Effector memory CD4-positive, alpha-beta T cell (primary cell): ENCODE measurements around the gene SNAPC2.

Experiments used
- DNase-seq, 3 donors: peaks; one replicate each; pipeline ENCODE4 v3.0.0-alpha.2; 2020
- H3K27ac ChIP-seq: 2 replicates; pipeline ENCODE4 v1.7.0; 2013; ENCODE audit warnings: mild to moderate bottlenecking, low read length, moderate library complexity; ENCODE audit not compliant: insufficient read depth, poor library complexity, severe bottlenecking
- H3K27me3 ChIP-seq: replicated peaks from 2 replicates; pipeline ENCODE4 v1.7.0; 2013; ENCODE audit warnings: mild to moderate bottlenecking, low read length; ENCODE audit not compliant: insufficient read depth, control insufficient read depth, poor library complexity, severe bottlenecking
- H3K36me3 ChIP-seq: 2 replicates; pipeline ENCODE4 v1.7.0; 2013; ENCODE audit warnings: mild to moderate bottlenecking, low read length, moderate library complexity; ENCODE audit not compliant: control insufficient read depth, insufficient read depth
- H3K4me1 ChIP-seq: 2 replicates; pipeline ENCODE4 v1.7.0; 2013; ENCODE audit warnings: low read length, mild to moderate bottlenecking; ENCODE audit not compliant: control insufficient read depth, insufficient read depth, poor library complexity, severe bottlenecking
- H3K4me3 ChIP-seq: 2 replicates; pipeline ENCODE4 v1.7.0; 2013; ENCODE audit warnings: low read length, low read depth, mild to moderate bottlenecking; ENCODE audit not compliant: insufficient read depth, poor library complexity, severe bottlenecking
- H3K9me3 ChIP-seq: 2 replicates; pipeline ENCODE4 v1.7.0; 2013; ENCODE audit warnings: mild to moderate bottlenecking, low read length, moderate library complexity; ENCODE audit not compliant: control insufficient read depth

Gene SNAPC2

DNA sequence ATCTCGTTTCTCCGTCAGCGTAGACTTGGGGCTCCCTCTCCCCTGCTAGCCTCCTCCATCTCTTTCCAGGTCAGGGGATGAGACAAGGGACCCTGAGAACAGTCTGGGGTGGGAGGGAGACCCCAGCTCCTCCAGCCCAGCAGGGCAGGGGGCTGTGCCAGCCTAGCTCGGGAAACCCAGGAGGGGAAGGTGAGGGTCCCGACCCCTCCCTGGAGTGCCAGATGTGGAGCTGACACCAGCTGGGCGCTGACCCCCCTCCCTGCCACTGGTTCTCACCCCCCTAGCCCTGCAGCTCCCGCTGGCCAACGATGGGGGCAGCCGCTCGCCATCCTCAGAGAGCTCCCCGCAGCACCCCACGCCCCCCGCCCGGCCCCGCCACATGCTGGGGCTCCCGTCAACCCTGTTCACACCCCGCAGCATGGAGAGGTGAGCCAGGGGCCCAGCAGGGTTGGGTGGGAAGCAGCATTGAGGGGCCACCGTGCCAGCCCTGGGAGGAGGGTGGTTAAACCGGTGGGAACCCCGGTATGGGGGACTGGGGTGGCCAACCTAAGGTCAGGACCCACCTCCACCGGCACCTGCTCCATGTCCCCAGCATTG is 10.6 kb upstream of the SNAPC2 start:
- H3K4me3 ChIP-seq, result no peak overlapping the region
- peaks cover 53% of the 10 kb centered on the region for H3K36me3 ChIP-seq
- peaks cover 9% of the 10 kb centered on the region for H3K4me1 ChIP-seq
- H3K27ac ChIP-seq, result no peak overlapping the region
- H3K9me3 ChIP-seq, result no peaks in the 10 kb centered on the region
- no peaks in the 10 kb centered on the region for H3K27me3 ChIP-seq
- DNase-seq, result no peak

DNA sequence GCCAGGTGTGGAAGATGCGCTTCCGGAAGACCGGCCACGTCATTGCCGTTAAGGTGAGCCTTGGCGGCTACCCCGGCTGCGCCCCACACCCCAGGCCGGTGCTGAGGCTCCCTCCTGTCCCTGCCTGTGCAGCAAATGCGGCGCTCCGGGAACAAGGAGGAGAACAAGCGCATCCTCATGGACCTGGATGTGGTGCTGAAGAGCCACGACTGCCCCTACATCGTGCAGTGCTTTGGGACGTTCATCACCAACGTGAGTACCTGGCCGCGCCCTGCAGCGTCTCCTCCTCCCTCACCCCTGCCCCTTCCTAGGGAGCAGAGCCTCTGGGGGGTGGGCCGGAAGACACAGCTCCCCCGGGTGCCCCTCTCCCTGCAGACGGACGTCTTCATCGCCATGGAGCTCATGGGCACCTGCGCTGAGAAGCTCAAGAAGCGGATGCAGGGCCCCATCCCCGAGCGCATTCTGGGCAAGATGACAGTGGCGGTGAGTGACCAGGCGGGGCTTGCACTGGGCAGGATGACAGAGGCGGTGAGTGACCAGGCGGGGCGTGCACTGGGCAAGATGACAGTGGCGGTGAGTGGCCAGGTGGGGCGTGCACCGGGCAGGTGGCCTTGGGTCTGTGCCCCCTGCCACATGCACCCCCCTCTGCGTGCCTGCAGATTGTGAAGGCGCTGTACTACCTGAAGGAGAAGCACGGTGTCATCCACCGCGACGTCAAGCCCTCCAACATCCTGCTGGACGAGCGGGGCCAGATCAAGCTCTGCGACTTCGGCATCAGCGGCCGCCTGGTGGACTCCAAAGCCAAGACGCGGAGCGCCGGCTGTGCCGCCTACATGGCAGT is 9.6 kb upstream of the SNAPC2 start:
- Histone ChIP-seq H3K36me3 (peaks cover 52% of the 10 kb centered on the region), H3K27ac (no peak overlapping the region), H3K4me1 (peaks cover 2% of the 10 kb centered on the region), H3K4me3 (no peak overlapping the region), H3K27me3 (peaks cover under 1% of the 10 kb centered on the region), H3K9me3 (no peaks in the 10 kb centered on the region)
- DNase-seq, result no peak

DNA sequence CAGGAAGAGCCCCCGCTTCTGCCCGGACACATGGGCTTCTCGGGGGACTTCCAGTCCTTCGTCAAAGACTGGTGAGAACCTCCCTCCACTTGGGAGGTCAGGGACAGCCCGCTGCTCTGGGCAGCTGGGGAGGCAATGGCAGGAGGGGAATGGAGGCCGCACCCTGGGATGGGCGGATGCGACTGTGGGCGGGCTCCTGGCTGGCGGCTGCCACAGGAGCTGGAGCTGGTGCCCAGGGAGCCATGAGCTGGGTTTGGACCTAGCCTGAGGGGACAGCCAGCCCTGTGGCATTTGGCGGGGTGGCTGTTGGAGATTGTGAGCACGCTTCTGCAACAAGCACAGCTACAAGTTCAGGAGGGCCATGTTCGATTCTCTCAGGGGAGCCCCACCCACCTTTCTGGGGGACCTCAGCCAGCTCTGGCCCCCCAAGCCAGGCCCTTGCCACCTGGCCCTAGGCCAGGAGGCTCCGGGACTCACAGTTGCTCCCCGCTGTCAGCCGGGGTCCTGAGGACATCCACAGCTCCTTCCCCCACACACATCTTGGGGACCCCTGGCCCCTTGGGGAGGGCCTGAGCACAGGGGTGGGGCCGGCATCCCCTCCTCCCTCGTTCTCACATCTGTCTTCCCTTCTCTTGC is 8.5 kb upstream of the SNAPC2 start:
- H3K27ac ChIP-seq, result no peak overlapping the region
- H3K4me3 ChIP-seq, result no peak overlapping the region
- peaks cover 10% of the 10 kb centered on the region for H3K27me3 ChIP-seq
- peaks cover 43% of the 10 kb centered on the region for H3K36me3 ChIP-seq
- H3K4me1 ChIP-seq, result peaks cover 12% of the 10 kb centered on the region
- H3K9me3 ChIP-seq, result no peaks in the 10 kb centered on the region
- no peak for DNase-seq

DNA sequence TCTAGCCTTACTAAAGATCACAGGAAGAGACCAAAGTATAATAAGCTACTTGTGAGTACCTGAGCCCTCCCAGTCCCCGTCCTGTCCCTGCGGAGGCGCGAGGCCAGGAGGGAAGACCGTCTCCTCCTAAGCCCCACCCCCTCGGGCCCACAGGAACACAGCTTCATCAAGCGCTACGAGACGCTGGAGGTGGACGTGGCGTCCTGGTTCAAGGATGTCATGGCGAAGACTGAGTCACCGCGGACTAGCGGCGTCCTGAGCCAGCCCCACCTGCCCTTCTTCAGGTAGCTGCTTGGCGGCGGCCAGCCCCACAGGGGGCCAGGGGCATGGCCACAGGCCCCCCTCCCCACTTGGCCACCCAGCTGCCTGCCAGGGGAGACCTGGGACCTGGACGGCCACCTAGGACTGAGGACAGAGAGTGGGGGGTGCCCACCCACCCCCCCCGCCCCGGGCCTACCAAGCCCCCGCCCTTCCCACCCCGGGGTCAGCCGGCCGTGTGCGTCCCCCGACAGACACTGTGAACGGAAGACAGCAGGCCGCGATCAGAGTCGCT is 7.9 kb upstream of the SNAPC2 start:
- peaks cover 17% of the 10 kb centered on the region for H3K4me1 ChIP-seq
- no peak overlapping the region for H3K27ac ChIP-seq
- H3K9me3 ChIP-seq, result no peaks in the 10 kb centered on the region
- no peak overlapping the region for H3K4me3 ChIP-seq
- H3K27me3 ChIP-seq, result peaks cover 15% of the 10 kb centered on the region
- DNase-seq, result no peak
- H3K36me3 ChIP-seq, result peaks cover 43% of the 10 kb centered on the region

DNA sequence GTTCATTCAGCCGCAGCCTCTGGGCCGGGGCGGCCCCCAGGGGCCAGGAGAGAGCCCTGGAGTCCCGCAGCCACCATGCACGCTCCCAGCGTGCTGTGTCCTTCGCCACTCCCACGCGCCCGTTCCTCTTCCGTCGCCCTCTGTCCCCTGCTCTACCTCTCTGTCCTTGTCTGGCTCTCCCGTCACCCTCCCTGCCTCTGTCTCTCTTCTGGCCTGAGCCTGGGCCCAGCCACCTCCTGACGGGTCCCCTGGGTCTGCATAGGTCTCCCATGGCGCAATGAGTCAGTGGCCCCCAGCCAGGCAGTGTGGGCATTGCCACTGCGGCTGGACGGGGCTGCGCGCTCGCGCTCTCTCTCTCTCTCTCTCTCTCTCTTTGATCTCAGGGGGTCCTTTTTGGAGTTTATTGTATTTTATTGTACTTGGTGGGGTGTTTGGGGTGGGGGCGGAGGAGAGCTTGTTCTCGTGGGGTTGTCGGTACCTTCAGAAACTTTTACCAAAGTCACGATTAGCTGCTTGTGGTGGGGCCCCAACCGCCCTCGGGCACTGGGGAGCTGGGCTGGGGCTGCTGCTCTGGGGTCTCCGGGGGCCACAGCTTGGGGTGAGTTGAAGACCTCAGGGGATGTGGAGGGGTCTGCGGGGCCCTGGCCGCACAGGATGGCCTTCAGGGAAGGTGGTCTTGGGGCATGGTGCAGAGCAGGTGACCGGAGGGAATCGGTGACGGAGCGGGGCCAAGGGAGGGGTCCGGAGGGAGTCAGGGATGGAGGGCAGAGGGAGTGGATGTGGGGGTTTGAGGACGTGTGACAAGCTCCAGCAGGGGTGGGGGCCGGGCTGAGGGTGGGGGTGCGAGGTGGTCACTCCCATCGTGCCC is 7.2 kb upstream of the SNAPC2 start:
- Histone ChIP-seq H3K27ac (no peak overlapping the region), H3K36me3 (peaks cover 43% of the 10 kb centered on the region), H3K4me1 (peaks cover 24% of the 10 kb centered on the region), H3K9me3 (no peaks in the 10 kb centered on the region), H3K4me3 (no peak overlapping the region), H3K27me3 (peaks cover 20% of the 10 kb centered on the region)
- no peak for DNase-seq

DNA sequence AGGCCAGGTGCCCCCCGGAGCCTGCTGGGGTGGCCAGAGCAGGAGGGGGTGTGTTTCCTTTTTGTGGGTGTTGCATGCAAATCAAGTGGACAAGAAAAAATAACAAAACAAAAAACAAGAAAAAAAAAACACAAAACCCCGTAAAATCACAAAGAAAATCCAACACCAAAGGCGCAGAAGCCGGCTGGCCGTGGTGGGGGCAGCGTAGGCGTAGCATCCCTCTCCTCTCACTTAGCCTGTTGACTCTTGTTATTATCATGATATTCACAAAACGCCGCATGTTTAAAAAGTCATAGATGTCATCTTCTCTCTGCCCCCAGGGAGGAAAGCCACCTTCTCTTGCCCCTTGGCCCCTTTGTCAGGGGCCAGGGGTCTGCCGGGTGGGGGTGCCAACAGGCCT is 6.5 kb upstream of the SNAPC2 start:
- no peaks in the 10 kb centered on the region for H3K9me3 ChIP-seq
- H3K36me3 ChIP-seq, result peaks cover 43% of the 10 kb centered on the region
- peaks cover 25% of the 10 kb centered on the region for H3K27me3 ChIP-seq
- H3K4me1 ChIP-seq, result peaks cover 25% of the 10 kb centered on the region
- H3K4me3 ChIP-seq, result no peak overlapping the region
- DNase-seq, result no peak
- H3K27ac ChIP-seq, result no peak overlapping the region

DNA sequence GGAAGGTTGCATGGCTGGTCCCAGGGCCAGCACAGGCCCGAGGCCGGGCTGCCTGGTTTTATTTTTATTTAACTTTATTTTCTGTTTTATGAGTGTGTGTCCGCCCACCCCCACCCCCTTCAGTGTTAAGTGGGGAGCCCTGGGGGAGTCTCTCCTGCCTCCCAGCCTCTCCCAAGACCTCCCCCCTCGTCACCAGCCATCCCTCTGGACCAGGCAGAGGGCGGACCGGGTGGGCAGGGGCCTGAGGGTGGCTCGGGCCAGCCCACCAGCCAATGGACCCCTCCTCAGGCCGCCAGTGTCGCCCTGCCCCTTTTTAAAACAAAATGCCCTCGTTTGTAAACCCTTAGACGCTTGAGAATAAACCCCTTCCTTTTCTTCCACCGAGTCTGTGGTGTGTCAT is 6.0 kb upstream of the SNAPC2 start:
- no peak overlapping the region for H3K27ac ChIP-seq
- no peaks in the 10 kb centered on the region for H3K9me3 ChIP-seq
- H3K27me3 ChIP-seq, result peaks cover 29% of the 10 kb centered on the region
- H3K36me3 ChIP-seq, result peaks cover 39% of the 10 kb centered on the region
- no peak for DNase-seq
- no peak overlapping the region for H3K4me3 ChIP-seq
- peaks cover 25% of the 10 kb centered on the region for H3K4me1 ChIP-seq

DNA sequence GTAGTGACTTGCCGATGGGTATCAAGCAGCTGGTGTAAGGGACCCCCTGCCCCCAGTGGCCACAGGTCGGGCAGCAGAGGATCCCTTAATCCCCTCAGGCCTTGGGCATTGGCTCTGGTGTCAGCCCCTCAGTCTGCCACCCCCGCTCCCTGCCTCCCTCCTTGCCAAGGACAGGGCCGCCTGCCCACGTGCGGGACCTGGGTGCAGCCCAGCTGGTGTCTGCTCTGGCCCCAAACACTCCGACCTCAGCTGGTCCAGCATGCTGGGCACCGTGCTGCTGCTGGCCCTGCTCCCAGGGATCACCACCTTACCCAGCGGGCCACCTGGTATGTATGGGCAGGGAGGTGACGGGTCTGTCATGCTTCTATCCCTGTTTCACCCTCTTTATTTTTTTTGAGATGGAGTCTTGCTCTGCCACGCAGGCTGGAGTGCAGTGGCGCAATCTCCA is 5.5 kb upstream of the SNAPC2 start, which contains the start of gene TGFBR3L:
Gene TGFBR3L, plus strand, starts transcription at position 233 of the 448 bp plus-strand sequence.
- Histone ChIP-seq H3K4me1 (peaks cover 26% of the 10 kb centered on the region), H3K27me3 (peaks cover 31% of the 10 kb centered on the region), H3K27ac (no peak within 1 kb of the TSS), H3K4me3 (no peak within 1 kb of the TSS), H3K9me3 (no peaks in the 10 kb centered on the region), H3K36me3 (peaks cover 34% of the 10 kb centered on the region)
- DNase-seq, result no peak

DNA sequence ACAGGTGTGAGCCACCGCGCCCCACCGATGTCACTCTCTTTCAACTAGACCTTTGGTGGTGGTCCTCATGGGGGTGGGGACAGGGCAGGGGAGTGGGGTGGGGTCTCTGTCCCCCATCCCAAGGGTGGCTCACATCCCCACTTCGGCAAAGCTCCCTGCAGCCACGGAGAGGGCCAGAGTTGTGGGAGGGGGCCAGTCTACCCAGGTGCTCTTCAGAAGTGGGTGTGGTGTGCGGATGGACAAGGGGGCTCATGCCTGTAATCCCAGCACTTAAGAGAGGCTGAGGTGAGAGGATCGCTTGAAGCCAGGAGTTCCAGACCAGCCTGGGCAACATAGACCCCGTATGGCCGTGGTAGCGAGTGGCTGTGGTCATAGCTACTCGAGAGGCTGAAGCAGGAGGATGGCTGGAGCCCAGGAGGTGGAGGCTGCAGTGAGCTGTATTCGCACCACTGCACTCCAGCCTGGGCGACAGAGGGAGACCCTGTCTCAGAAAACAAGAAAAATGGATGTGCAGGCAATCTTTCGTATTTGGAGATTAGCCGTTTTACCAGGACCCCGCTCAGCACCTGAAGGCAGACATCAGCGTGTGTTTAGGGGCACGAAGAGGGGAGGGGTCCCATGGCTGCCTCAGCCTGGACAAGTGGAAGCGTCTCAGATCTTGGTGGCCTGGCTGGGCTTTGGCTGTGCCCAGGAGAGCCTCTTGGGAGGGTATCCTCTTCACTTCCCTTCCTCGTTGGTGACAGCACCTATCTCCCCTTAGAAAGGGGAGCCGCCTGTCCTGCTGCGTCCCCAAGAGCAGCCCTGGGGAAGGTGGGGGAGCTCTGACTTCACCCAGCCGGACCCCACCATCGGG is 4.7 kb upstream of the SNAPC2 start:
- H3K9me3 ChIP-seq, result no peaks in the 10 kb centered on the region
- H3K4me1 ChIP-seq, result peaks cover 31% of the 10 kb centered on the region
- peaks cover 25% of the 10 kb centered on the region for H3K36me3 ChIP-seq
- peak overlapping the region; percentile 50 for H3K4me3 ChIP-seq
- no peak for DNase-seq
- peaks cover 31% of the 10 kb centered on the region for H3K27me3 ChIP-seq
- no peak overlapping the region for H3K27ac ChIP-seq
